ENCODE measurements around the gene ITPRIP. TPM values are rescaled to one million over a fixed set of nuclear protein-coding genes. Genes with fewer than 3 reads are reported as not detected.
A peak's percentile ranks its signal among the peaks of the same experiment; 100 is the strongest.

ITPRIP gene
- total RNA-seq, 1 experiment from 2014 or later, result 24.8 TPM

DNA sequence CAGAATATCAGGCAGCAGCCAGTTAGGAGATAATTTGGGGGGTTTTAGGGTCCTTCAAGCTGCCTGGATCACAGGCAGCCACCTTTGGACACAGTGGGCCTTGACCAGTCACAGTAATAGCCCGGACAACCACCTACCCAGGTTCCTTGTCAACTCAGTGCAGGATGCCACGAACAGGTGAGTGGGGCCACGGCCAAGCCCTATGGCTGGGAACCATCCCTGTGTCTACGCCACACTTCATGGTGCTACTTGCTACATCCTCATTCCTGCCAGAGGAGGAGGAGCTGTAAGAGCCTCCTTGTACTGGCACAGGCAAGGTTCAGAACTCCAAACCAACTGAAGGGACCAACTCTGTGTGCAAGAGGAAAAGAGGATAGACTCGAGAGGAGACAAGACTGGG is 19.9 kb downstream of the ITPRIP start:
- H3K4me1 ChIP-seq (ENCODE audit: insufficient read depth, low read length, poor library complexity, severe bottlenecking), result peaks cover 39% of the 10 kb centered on the region
- H3K27ac ChIP-seq (ENCODE audit: low read depth, low read length, poor library complexity, severe bottlenecking), result no peak overlapping the region
- intact Hi-C loops (cut with micrococcal nuclease; ENCODE audit: unreplicated experiment), result no loop called here
- peaks cover 26% of the 10 kb centered on the region for H3K36me3 ChIP-seq (ENCODE audit: insufficient read depth, low read length, poor library complexity, severe bottlenecking)
- TF ChIP-seq, protein P1, sequence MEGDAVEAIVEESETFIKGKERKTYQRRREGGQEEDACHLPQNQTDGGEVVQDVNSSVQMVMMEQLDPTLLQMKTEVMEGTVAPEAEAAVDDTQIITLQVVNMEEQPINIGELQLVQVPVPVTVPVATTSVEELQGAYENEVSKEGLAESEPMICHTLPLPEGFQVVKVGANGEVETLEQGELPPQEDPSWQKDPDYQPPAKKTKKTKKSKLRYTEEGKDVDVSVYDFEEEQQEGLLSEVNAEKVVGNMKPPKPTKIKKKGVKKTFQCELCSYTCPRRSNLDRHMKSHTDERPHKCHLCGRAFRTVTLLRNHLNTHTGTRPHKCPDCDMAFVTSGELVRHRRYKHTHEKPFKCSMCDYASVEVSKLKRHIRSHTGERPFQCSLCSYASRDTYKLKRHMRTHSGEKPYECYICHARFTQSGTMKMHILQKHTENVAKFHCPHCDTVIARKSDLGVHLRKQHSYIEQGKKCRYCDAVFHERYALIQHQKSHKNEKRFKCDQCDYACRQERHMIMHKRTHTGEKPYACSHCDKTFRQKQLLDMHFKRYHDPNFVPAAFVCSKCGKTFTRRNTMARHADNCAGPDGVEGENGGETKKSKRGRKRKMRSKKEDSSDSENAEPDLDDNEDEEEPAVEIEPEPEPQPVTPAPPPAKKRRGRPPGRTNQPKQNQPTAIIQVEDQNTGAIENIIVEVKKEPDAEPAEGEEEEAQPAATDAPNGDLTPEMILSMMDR (conservative IDR thresholded peaks at IDR 0.05; ENCODE audit: low read depth, low read length), result no peak
- TF ChIP-seq EZH2 (IDR thresholded peaks at IDR 0.05; ENCODE audit: borderline replicate concordance, low read depth, low read length, poor library complexity, severe bottlenecking), result no peak
- H3K4me3 ChIP-seq (ENCODE audit: low read depth, low read length, poor library complexity, severe bottlenecking), result no peak overlapping the region
- no peaks in the 10 kb centered on the region for H3K27me3 ChIP-seq (replicated peaks; ENCODE audit: insufficient read depth, low read depth, low read length, poor library complexity)
- ChIA-PET POLR2A (ENCODE audit: low non-redundant PET) (interaction anchor here (0.6 kb wide), 1 partner anchor 162 kb away, joined by 3 read pairs; no protein-coding TSS in a partner anchor), CTCF (no interaction called here)
- no peaks in the 10 kb centered on the region for H3K9me3 ChIP-seq (ENCODE audit: low read depth, low read length, poor library complexity, severe bottlenecking)
- DNase-seq (ENCODE audit: low spot score), result no peak
- no TSS peak for BruUV-seq (replicated peaks)

DNA sequence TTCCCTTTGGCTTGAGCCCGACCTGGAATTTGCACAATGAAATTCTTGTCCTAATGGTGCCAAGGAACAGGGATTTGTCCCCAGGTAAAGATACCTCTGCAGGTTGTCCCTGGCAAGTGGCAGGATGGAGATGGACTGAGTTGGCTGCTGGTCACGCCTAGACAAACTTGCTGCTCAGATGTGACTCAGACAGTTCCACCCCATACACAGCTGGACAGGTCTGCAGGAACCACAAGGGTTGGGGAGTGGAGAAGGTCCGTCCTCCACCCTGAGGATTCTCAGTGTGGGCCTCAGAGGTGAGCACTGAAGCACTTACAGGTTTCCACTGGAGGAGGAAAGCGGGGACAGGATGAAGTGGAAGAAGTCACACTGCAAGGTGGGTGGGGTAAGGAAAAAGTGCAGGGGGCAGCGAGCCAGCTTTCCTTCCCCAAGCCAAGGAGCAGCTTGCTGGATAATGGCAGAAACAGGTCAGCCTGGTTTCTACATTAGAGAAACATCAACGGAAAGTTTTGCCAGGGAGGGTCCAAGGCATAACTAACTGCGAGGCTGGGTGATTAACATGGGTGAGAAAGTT is 20.5 kb downstream of the ITPRIP start:
- intact Hi-C loops (cut with micrococcal nuclease; ENCODE audit: unreplicated experiment), result no loop called here
- TF ChIP-seq EZH2 (IDR thresholded peaks at IDR 0.05; ENCODE audit: borderline replicate concordance, low read depth, low read length, poor library complexity, severe bottlenecking), result no peak
- TF ChIP-seq, protein P1 (conservative IDR thresholded peaks at IDR 0.05; ENCODE audit: low read depth, low read length), result no peak
- CTCF ChIA-PET, result no interaction called here
- H3K27me3 ChIP-seq (replicated peaks; ENCODE audit: insufficient read depth, low read depth, low read length, poor library complexity), result no peaks in the 10 kb centered on the region
- H3K36me3 ChIP-seq (ENCODE audit: insufficient read depth, low read length, poor library complexity, severe bottlenecking), result peaks cover 31% of the 10 kb centered on the region
- no TSS peak for BruUV-seq (replicated peaks)
- H3K27ac ChIP-seq (ENCODE audit: low read depth, low read length, poor library complexity, severe bottlenecking), result peak overlapping the region; percentile 18
- POLR2A ChIA-PET (ENCODE audit: low non-redundant PET), result no interaction called here
- no peak for DNase-seq (ENCODE audit: low spot score)
- H3K9me3 ChIP-seq (ENCODE audit: low read depth, low read length, poor library complexity, severe bottlenecking), result no peaks in the 10 kb centered on the region
- H3K4me3 ChIP-seq (ENCODE audit: low read depth, low read length, poor library complexity, severe bottlenecking), result no peak overlapping the region
- peaks cover 34% of the 10 kb centered on the region for H3K4me1 ChIP-seq (ENCODE audit: insufficient read depth, low read length, poor library complexity, severe bottlenecking)

GRCh38 chr10:104317269-104317710 is 21.0 kb downstream of the ITPRIP start:
- H3K36me3 ChIP-seq (ENCODE audit: insufficient read depth, low read length, poor library complexity, severe bottlenecking), result peaks cover 36% of the 10 kb centered on the region
- POLR2A ChIA-PET (ENCODE audit: low non-redundant PET), result no interaction called here
- CTCF ChIA-PET, result no interaction called here
- H3K27me3 ChIP-seq (replicated peaks; ENCODE audit: insufficient read depth, low read depth, low read length, poor library complexity), result no peaks in the 10 kb centered on the region
- no peak overlapping the region for H3K4me3 ChIP-seq (ENCODE audit: low read depth, low read length, poor library complexity, severe bottlenecking)
- no TSS peak for BruUV-seq (replicated peaks)
- H3K27ac ChIP-seq (ENCODE audit: low read depth, low read length, poor library complexity, severe bottlenecking), result peak overlapping the region; percentile 18
- peaks cover 28% of the 10 kb centered on the region for H3K4me1 ChIP-seq (ENCODE audit: insufficient read depth, low read length, poor library complexity, severe bottlenecking)
- H3K9me3 ChIP-seq (ENCODE audit: low read depth, low read length, poor library complexity, severe bottlenecking), result no peaks in the 10 kb centered on the region
- intact Hi-C loops (cut with micrococcal nuclease; ENCODE audit: unreplicated experiment), result no loop called here
- peak; percentile 83 for DNase-seq (ENCODE audit: low spot score)
- TF ChIP-seq EZH2 (IDR thresholded peaks at IDR 0.05; ENCODE audit: borderline replicate concordance, low read depth, low read length, poor library complexity, severe bottlenecking), result no peak
- TF ChIP-seq, protein P1 (conservative IDR thresholded peaks at IDR 0.05; ENCODE audit: low read depth, low read length), result peak; percentile 30; the same call in 1 of the 2 replicates
